Midbrain (tissue), 1 donor: Measurements from ENCODE around the gene CDK14.

ENCODE experiments used
- DNase-seq: peaks from one replicate; lab custom pipeline; 2025; lab: John Stamatoyannopoulos, UW

The CDK14 gene

DNA sequence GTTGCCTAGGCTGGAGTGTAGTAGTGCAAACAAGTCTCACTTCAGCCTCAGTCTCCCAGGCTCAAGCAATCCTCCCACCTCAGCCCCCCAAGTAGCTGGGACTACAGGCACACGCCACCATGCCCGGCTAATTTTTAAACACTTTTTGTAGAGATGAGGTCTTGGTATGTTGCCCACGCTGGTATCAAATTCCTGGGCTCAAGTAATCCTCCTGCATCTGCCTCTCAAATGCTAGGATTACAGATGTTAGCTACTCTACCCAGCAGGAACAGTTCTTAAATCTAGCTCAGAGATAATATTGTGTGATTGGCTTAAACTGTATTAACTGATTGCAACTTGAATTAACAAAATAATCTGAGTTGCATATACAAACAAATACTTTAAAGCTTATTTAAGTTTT is 82.9 kb downstream of the CDK14 start:
- DNase-seq = no peak

DNA sequence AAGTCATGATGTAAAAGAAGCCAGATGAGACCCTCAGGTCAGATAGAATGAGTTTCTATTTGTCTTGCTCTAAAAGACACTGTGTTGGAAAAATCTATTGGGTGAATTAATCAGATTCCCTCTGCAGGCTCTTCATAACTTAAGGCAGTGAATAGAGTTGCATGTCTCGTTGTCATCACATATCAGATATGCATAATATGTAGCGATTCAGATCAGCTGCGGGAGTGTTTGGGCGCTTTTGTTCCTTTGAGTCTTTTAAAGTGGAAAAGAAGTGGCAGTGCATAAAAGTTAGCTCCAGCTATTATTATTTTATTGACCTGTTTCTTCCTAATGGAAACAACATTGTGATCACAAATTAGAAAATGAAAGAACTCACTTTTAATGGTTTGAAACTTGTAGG is 84.4 kb downstream of the CDK14 start:
- no peak for DNase-seq

DNA sequence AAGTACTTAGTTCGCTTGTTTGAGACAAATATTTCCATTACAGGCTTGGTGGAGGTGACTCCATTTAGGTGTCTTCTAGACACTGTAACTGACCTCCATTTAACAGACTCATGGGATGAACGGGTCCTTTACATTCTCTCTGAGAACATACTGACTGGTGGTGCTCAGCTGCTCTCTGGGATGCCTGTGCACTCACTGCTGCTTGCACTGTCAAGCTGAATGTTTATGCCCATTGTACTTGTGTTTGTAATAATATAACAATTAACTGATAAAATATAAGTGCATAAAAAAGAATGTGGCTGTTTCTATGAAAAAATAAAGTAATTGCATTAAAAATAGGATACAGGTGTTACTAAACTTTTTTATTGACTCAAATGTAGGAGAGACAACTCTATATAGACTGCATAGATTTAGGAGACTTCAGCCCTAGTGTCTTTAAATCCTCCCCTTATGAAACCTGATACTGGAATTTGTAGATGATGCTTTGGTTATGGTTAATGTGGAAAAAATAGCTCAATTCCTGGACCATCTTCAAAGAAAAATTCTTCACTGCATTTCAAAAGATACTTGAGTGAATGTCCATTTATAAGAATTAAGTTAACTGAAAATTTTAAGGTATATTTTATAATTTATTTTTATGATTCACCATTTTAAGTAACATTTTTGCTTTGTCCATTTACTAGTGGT is 85.4 kb downstream of the CDK14 start:
- no peak for DNase-seq

DNA sequence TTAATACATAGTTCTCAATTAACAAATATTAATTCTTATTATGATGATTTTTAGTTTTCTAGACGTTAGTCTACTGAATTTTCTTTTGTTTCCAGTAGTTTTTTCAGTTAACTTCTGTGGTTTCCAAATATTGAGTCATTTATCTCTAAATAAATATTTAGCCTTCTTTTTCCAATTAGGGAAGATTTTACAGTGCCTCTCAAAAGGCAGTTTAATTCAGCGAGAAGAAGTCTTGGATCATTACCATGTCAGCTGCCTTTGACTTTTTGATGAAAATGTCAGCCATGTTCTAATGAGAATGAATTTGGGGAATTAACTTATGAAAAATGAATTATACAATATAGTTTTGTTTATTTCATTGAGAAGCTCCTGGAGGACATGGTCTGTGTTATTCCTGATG is 90.0 kb downstream of the CDK14 start:
- DNase-seq = no peak

DNA sequence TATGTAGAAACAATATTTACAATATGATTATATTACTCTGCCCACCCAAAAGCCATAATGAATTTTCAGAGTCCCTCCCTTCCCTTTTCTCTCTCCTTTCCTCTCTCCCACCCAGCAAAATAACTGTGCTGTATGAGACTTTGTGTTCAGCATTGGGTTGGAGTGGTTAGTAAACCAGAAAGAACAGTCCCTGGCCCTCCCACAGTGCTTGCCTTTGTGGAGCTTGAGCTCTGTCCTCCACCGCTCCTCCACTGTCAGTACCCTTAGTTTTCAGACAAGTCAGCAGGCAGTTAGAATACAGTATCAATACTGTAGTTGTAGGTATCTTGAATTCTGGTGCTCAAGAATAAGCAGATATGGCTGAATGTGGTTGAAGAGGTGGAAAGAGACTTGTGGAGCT is 92.7 kb downstream of the CDK14 start:
- no peak for DNase-seq

DNA sequence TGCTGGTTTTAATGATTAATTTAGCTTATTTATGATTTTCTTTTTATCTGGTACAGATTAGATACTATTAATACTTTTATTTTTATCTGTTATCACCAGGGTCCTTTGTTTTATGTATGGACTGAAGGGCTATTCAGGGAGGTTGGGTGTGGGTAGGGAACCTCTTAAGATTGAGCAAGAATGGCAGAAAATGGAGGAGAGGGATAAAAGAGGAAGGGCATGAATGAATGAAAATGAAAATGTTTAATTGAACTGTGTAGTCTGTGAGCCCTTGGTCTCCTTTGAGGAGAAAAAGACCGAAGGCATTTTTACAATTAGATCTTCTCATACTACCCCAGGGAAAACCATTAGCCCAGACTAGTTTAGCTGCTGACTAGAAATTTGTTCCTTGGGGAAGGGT is 93.1 kb downstream of the CDK14 start:
- no peak for DNase-seq

DNA sequence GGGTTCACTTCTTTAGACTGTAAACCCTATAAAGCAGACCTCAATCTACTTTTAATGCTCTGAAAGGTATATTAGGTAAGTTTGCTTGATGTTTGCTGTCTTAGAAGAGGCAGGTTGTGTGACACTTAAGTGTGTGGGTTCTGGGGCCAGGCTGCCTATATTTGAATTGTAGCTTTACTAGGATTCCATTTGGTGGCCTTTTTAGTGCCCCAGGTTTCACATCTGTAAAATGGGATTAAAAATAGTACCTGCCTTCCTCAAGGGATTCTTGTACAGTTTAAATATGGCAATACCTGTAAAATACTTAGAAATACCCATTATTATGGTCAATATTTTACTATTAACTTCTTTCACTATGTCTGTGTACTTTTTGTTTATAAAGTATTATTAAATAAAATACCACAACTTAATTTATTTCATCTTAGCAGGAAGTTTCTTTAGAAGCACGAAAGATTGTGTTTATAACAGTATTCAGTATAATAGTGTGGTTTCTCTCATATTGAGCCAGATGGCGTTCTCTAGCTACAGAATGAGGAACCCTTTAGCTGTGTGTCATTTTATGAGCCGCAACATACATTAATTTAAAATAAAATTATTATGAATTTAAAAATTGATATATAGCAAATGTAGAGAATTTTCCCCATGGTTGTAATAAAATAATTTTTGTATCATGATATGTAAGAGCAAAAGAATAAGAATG is 94.2 kb downstream of the CDK14 start:
- no peak for DNase-seq

DNA sequence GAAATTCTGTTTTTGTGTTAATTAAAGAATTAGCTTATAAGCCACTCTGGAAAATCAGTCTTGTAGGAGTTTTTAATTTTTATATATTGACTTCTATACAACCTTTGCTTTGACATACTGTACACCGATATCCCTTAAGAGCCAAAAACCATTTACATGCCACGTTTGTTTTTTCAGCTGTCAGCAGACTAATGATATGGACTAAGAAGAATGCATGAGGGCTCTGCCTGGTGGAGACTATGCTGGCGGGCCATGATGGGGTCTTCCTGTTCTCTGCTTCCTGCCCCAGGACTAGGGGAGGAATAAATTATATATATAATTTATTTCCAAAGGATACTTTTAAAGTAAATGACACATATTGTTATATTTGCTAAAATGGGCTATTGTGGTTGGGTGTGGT is 96.3 kb downstream of the CDK14 start:
- no peak for DNase-seq

DNA sequence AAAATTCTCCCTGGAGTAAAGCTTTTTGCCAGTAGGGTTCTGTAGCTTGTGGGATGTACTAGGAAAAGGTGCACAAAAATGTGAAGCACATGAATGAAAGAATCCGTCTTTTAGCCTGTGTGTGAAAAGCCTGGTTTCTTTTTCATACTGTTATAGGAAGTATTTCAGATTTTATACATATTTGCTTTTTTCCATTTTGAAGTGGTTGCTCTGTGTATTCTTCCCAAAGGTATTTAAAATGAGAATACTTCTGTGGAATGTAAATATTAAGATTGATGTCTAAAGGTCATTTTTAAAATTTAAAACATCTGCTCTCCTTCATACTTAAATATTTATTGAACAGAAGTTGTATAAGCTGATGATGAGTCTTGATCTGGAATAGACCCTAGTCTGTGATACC is 96.8 kb downstream of the CDK14 start:
- no peak for DNase-seq

DNA sequence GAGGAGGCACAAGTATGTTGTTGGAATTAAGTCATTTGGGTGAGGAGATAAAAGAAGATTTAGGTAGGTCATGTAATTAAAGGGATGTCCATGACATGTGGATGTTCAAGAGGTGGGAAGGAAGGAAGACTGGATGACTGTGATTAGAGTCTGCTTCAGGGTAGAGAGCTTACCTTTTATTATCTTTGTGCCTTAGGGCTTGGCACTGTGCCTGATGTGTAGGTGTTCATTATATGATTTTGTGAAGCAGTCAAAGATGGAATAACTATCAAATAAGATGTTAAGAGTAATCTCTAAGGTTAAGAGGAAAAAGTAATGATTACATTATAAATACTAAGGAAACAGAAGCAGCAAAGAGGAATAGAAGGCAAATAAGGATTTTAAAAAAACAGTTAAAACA is 97.8 kb downstream of the CDK14 start:
- DNase-seq = no peak

DNA sequence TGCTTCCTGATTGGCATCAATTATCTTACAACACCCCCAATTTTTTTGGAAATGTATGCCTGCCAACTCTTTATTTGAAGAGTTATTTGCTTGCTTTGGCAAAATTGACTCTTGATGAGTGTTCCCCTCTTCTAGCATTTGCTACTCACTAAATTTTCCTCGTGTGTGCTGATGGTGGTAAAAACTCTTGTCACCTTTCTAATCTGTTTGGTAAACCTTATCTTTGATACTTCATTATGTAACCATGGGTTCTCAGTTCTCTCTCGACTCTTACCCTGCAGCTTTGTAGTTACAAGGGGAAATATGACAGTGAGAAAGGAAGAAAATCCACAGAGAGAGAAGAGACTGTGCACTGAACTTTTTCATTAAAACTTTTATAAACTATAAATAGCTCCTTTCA is 102.5 kb downstream of the CDK14 start:
- DNase-seq = no peak

DNA sequence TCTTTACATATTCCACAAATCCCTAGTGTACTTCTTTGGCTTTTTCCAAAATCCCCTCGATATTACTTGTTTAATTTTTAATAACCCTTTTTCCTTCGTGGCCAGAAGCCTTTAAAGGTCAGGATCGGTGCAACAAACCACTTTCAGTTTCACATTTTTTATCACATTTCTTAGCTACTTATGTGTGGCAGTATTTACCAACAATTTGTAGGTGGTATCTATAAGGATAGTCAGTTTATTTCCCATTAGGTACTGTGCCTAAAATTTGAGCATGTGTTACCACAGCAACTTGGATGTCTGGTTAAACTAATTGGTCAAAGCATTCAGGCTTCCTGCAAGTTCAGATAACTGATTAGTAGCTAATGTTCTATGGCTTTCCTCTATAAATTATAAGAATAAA is 104.9 kb downstream of the CDK14 start:
- DNase-seq = no peak

DNA sequence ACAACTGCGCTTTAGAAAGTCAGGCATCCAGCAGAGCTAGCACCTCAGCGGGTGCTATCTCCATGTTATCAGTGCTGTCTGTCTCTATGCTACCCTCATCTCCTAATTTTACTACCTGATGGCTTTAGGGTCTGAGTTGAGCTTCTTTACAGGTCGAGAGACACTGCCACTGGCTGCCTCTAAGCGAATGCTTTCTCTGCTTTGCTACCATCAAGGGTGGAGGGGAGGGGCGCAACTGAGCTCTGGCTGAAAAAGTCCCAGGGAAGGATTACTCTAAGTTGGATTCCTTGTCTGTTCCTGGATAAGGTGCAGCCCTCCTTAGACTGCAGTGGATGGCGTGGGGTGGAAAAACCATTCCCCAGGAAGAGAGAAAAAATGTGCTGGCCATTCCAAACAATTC is 105.7 kb downstream of the CDK14 start:
- no peak for DNase-seq

DNA sequence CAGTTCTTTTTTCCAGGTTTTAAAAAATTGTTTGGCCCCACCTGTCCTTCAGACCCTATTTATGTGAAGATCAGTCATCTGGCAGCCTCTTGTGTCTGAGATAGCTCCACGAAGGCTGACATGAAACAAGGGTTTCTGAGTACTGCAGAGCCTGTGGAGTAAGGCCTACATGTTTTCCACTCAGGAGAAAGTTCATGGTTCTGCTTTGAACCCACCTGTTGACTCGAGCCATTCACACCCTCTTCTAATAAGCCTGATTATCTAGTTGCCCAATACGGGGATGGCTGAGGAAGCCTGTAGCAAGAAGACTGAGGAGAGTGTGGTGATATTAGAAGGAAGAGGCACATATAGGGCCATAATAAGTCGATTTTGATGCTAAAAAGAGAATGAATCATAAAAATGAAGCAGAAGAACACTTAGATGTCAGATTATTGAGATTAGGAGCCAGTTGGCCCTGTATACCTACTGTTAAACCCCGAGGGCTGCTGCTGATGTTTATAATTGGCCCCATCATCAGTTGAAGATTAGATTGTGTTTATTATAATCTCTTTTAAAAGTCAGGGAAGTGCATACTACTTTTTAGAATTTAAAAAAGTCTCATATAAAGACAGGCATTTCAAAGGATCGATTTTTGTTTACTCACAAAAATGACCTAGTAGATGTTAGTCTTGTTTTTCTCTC is 109.4 kb downstream of the CDK14 start:
- no peak for DNase-seq

DNA sequence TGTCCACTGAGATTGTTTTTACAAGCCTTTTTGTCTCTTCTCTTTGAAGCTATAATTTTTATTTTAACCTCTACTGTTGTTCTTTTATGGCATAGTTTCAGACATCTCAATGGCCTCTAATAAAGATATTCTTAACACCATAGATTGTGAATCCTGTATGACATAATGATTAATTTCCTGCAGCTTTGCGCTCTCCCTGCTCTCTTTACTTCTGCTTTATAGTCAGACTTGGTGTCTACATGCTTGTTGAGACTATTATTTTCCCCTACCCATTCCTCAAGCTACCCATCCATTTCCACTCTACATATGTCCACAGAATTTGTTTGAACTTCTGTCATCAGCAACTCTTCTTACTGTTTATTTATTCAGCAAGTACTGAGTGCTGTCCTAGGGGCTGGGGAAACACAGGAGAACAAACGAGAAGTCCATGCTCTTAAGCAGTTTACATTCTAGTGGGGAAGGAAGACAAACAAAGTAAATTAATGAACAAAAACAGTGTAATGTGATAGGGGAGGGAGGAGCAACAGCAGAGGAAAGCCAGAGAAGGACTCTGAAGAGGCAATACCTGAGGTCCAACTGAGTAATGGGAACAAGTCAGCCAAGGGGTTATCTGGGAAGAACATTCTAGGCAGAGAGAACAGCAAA is 110.1 kb downstream of the CDK14 start:
- DNase-seq = no peak

DNA sequence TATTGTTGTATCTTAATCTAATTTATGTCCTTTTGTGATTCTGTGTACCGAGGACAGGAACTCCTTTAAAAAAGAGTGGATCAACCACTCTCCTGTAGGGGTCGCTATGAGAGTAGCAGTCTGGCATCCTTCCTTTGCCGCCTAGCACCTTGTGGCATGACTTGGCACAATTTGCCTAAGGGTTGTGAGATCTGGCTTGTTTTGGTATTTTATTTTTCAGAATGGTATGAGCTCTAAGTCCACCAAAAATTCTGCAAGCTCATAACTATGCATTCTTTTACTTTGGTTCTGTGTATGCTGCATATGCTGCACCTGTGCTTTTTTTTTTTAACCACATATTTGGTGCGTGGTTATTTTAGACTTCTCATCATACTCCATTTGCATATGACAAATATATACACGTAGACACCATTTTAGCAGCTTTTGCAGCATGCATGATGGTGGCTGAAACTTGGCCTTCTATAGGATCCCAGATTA is 112.8 kb downstream of the CDK14 start:
- peak; percentile 51 for DNase-seq

DNA sequence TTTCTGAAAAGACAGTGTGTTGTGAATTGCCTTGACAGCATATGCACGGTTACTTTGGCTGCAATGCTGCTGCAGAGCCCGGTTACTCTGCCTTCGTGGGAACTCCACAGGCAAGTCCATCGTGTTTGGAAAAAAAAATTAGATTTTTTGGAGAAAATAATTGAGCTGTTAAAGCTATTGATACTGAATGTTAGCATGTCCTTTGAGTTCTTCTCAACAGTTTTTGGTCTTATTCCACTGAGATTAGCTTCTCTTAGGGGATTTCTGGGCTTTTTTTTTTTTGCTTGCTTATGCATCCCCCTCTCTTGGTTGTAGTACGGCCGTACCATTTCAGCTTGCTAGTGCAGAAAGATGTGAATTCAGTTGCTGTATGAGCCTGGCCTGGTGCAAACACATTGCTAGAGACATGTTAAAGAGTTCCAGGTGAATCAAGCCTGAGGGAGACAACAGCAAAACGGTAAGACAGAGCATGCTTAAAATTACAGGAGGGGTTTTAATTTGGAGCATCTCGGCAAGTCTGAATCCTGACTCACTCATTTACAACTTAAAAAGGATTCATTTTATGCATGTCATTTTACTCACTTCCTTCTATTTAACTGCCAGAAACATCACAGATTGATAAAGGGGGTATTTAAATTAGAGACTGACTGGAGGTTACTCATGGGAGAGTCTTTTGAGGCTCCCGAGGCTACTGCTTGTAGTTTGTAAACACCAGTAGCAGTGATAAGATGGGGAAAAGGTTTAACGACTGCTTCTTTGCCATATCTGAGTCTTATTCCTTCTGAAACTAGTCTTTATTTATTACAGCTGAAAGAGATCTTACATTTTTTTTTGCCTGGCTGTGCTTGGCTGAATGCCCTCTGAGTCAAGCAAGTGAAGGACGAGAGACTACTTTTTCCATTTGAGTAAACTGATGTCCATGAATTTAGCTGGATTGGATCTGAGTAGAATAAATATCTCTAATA is 113.7 kb downstream of the CDK14 start:
- peak; percentile 26 for DNase-seq

DNA sequence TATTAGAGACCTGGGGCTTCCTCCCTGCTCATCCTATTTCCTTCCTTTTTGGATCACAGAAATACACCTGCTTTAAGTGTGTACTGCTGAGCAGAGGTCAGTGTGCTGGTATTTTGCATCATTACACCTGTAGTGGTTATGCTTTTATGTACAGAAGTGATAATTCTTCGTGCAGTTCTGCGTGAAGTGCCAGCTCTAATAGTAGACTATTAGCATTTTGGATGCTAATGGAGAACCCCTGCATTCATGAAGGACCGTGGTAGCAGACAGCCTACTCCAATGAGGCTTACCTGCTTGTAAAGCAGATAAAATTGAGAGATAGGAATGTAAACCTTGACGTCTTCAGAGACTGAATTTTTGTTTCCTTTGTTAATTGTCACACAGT is 114.3 kb downstream of the CDK14 start:
- DNase-seq = no peak

DNA sequence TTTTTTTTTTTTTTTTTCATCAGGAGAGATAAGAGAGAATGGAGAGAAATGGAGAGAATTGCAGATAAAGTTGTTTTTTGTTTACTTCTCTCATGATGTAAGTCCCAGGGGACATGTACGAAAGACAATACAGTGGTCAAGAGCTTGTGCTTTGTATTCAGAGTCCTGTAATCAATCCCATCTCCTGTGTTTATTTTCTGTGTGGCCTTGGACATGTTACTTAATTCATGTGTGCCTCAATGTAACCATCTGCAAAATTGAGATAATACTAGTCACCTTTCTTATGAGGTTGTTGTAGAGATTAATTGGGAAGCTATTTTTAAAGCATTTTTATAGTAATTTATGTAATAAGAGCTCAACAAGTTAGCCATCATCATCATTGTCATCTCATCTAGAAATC is 117.5 kb downstream of the CDK14 start:
- DNase-seq = no peak

DNA sequence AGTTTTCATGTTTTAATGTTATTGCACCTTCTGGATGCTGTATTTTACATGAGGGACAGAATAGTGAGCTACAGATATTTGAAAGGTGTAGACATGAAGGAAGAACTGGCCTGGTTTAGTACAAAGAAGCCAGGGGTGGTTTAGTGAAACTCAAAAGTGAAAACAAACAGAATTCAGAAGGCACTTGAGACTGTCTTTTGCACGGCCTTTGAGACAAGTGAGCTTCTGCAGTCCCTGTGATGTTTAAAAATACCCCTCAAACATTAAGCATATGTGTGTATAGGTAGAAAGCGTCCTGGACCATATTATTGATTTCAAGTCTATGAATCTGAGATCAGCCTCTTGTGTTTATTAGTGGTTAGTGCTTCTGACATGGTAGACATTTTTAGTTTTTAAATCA is 118.9 kb downstream of the CDK14 start:
- DNase-seq = no peak

DNA sequence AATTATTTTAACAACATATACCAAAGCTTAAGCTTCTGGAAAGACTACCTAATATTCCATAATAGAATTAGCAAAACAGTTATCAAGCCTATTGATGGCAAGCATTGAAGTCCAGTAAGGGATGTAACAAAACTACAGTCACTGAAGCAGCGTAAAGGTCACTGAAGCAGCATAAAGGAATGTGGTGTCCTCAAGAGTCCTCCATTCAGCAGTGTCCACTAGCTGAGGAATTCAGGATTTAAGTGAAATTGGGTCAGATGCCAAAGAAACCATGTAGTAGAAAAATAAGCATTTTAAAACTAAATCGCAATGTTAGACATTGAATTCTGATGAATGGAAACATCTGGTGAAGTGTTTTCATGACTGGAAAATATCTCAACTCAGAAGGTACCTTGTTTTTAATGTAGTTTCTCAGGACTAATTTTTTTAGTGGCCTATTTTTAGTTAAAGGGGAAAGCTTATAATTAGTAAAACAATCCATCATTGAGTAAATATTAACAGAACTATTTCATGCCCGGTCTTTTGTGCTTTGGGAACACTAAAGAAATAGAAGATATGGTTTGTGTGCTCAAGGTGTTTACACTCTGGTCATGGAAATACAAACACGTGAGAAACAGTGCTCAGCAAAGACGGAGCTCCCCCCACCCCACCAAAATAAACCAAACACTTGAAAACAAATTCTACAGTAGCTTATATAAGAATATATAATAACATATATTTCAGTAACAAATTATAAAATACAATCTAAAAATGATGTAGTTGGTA is 121.4 kb downstream of the CDK14 start:
- DNase-seq = no peak
